GM10847 (cell line): ENCODE results near the gene ACSL5.

Experiments used
- POLR2A ChIP-seq: IDR thresholded peaks from 2 replicates; pipeline ENCODE4 v1.6.1; 2011; ENCODE audit not compliant: insufficient read length; ENCODE audit errors: extremely low read depth

ACSL5 gene

GRCh38 chr10:112373912-112374338 lies at the start of gene ACSL5:
Gene ACSL5 (plus strand): TSS chr10:112374116. CDS start chr10:112394947, 20,831 bp downstream.
- TF ChIP-seq POLR2A: no peak

GRCh38 chr10:112327678-112328077 lies 46.2 kb upstream of the ACSL5 start:
- TF ChIP-seq POLR2A: no peak

- no peak for TF ChIP-seq POLR2A
Observed at GRCh38 chr10:112330162-112330561, 43.8 kb upstream of the ACSL5 start.

GRCh38 chr10:112330607-112331160 lies 43.2 kb upstream of the ACSL5 start:
- TF ChIP-seq POLR2A: no peak

GRCh38 chr10:112332022-112332421 lies 41.9 kb upstream of the ACSL5 start:
- no peak for TF ChIP-seq POLR2A

GRCh38 chr10:112332509-112333228 lies 41.2 kb upstream of the ACSL5 start:
- TF ChIP-seq POLR2A: no peak

- TF ChIP-seq POLR2A: no peak
Observed at GRCh38 chr10:112333452-112333851, 40.5 kb upstream of the ACSL5 start.

GRCh38 chr10:112335111-112335867 lies 38.6 kb upstream of the ACSL5 start:
- TF ChIP-seq POLR2A: no peak

- no peak for TF ChIP-seq POLR2A
Observed at GRCh38 chr10:112335868-112336265, 38.0 kb upstream of the ACSL5 start.

GRCh38 chr10:112336556-112337201 lies 37.2 kb upstream of the ACSL5 start:
- TF ChIP-seq POLR2A: no peak

- TF ChIP-seq POLR2A: no peak
Observed at GRCh38 chr10:112338957-112339356, 35.0 kb upstream of the ACSL5 start.

- TF ChIP-seq POLR2A: no peak
Observed at GRCh38 chr10:112340601-112341000, 33.3 kb upstream of the ACSL5 start.

GRCh38 chr10:112343056-112343806 lies 30.7 kb upstream of the ACSL5 start:
- no peak for TF ChIP-seq POLR2A

GRCh38 chr10:112344261-112344660 lies 29.7 kb upstream of the ACSL5 start:
- TF ChIP-seq POLR2A: no peak

- TF ChIP-seq POLR2A: no peak
Observed at GRCh38 chr10:112345202-112345601, 28.7 kb upstream of the ACSL5 start.
